HG02642 (cell line): ENCODE results near the gene IRF6.

Experiments
- ATAC-seq: cut with Tn5 transposase; IDR thresholded peaks from one replicate; pipeline ENCODE4 v1.9.1; 2021; ENCODE audit warnings: mild to moderate bottlenecking; ENCODE audit not compliant: unreplicated experiment, poor library complexity

Gene IRF6

DNA sequence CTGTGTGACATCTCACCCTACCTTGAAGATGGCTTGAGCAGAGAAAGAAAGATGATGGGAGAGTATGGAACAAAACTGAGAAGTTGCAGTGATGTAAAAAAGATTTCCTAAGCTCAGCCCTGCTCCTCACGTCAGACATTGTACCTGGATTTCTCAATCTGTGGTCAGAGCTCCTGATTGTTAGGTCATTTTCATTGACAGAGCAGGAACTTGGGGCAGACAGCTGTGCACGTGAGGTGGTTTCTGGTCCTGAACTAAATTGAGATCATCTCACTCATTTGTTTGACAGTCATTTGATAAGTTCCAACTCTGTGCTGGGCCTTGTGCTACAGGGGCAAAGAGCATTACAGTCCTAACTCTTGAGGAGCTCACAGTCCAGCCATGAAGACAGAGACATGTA is 39.9 kb downstream of the IRF6 start:
- ATAC-seq = no peak

DNA sequence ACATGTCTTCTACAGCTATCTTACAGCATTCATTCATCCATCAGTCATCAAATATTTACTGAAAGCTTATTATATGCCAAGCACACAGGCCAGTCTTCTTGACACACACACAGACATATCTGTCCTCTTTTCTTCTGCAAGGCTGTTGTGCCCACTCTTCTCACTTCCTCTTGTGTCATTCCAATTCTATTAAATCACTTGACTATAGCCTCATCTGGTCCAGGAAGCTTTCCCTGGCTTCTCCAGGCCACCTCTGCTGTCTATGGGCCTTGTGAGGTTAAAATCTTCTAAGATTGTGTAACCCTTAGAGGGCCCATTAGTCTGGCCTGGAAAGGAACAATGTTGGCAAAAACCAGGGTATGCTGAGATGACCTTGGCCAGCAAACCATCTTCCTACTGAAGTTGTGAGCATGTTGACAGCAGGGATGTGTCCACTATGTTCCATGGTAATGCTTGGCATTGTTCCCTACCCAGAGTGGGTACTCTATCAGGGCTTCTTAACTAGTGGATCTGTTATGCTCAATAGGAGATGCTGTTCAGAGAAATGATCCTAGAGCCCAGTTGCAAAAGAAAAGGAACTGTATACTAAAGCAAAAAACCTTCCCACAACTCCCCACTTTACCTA is 44.8 kb downstream of the IRF6 start:
- ATAC-seq = no peak

DNA sequence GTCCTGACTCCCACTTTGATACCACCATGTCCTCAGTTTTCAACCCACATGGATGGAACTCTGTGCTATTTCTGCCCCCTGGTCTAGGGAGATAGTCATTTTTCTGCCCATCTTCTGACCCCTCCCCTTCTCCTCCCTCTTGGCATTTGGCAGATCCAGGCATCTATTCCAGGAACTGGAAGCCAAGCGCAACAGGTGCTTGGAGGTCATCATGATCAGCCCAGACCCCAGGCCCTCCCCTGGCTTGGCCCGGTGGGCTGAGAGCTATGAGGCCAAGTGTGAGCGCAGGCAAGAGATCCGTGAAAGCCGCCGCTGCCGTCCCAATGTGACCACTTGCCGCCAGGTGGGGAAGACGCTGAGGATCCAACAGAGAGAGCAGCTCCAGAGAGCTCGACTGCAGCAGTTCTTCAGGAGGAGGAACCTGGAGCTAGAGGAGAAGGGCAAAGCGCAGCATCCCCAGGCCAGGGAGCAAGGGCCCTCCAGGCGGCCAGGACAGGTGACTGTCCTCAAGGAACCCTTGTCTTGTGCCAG is 46.0 kb downstream of the IRF6 start:
- ATAC-seq = no peak

DNA sequence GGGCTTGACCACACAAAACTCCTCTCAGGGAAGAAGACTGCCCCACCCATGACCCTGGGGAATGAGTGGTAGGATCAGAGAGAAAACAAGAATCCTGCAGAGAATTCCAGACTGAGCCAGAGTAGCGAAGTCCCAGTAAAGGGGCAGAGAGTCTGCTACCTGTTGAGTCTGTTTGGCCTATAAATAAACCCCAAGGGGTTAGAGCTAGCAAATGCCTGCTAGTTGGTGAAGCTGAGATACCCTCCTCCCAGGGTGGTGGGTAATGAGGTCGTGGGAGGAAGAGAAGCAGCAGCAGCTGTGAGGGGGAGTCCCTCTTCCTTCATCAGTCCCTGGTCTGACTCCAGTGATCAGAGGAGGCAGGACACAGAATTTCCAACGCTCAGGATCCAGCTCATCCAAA is 47.5 kb downstream of the IRF6 start:
- ATAC-seq = no peak

DNA sequence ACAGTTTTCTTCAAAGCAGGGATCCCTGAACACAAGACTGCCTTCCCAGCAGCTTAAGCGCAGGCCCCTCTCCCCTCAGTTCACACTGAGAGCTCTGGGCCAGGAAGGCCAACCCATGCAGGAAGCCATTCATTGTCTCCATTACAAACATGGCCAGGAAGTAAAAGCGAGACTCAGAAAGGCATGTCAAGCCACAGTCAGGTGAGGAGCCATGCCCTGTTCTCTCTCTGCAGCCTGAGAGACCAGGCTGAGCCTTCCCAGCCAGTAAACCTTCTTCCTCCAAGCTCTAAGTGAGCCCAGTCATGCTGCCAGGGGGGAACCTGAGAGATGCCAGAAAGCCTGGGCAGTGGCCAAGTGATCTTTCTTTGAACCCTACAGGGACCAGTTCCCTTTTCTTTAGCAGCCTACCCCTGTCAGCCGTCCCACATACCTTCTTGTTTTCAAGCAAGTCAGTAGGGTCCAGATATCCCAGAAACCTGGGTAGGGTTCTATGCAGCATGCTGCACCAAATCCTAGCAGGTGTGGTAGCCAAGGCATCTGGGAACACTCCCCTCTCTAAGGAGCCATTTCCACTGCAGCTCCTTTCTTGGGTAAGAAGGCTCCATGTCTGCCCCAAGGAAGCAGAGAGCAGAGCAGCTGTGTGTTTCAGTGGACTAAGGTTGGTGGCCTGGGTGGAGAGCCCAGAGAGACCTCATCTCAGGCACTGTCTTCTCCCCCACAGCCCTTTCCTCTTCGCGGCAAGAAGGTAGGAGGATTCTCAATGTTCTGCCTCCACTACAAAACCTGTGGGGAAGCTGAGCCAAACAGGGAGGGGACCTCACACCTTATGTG is 49.1 kb downstream of the IRF6 start:
- peak; percentile 35 for ATAC-seq

DNA sequence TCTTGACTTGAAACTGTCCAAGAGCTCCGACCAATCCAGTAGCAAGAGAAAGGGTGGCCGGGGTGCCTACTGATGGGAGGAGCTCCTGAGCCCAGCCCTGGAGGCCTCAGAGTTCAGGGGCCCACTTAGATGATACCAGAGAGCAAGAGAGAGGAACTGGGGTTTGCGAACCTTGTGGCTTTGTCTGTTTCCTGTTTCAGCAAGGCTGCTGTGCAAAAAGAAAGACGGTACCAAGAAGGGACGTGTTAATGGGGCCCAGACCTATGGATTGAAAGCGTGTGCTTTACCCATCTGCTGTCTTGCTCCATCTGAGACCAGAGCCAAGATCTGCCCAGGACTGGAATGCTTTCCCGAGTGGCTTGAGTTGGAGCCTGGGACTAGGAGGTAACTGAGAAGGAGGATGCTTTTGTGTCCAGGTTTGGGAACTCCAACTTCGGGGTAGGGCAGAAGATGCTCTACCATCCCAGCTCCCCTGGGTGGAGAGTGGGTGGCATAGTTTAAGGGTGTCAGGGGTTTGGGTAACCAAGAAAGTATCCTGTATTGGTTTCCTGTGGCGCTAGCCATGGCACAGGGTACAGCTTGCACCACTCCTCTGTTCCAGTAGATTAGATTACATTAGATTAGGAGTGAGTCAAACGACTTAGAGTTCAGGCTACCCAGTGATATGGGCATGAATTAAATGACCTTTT is 49.9 kb downstream of the IRF6 start, which contains the start of gene TRAF3IP3:
TSS of gene TRAF3IP3 (plus strand) at position 128 of the 689 bp plus-strand sequence. CDS start 3,987 bp downstream, outside the sequence.
- ATAC-seq = peak; percentile 83

DNA sequence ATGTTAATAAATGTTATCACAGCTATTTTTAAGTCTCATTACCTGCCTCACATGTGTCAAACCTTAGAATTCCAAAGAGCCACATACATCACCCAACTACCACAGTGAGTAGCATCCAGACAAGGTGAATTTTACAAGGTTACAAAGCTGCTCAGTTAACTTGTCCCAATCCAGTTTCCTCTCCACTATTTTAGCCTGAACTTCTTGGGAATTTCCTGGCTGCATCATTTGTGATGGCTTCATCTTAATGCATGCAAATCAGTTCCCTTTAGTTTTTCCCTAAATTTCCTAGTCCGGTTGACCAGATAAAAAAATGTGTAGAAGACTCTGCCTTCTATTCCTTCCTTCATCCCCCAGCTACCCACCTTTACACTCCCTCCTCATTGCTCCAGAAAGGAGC is 50.7 kb downstream of the IRF6 start:
- ATAC-seq = no peak

DNA sequence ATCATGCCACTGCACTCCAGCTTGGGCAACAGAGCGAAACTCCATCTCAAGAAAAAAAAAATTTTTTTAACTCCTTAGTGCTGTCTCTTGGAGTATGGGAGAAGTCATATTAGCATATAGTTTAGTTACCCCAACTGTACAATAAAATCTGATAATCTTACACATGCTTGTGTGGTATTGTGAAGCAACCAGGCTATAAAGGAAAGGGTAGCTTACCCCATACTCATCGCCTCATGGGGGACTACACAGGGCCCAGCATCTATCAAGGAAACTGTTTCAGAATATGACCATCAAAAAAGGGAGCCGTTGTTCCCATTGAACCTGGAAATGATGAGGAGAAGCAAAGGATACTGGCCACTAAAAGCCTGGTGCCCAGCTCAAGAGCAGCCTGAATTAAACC is 53.1 kb downstream of the IRF6 start:
- ATAC-seq = no peak

DNA sequence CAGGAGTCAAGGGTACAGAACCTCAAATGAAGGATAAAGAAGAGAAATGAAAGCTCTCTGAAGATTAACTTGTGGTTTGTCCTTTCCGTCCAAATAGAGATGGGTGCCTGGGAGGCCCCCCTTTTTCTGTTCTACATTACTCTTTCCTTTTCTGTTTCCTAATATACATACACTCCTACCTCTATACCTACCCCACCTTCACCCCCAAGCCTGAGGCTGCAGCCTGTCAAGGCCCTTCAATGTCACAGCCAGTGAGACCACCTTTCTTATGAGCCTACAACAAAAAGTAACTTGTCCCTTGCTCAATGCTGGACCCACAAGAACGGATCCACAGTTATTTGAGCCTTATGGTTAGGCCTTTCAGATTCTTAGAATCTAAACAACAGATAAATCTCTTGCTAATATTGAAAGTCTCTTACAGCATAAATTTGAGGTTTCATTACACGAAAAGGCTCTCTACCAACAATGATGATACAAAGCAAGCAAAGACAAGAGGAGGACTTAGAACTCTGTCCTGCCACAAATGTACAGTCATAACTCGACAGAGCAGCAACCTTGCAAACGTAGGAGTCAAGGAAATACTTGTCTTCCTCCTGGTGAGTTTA is 54.2 kb downstream of the IRF6 start:
- ATAC-seq = peak; percentile 38

DNA sequence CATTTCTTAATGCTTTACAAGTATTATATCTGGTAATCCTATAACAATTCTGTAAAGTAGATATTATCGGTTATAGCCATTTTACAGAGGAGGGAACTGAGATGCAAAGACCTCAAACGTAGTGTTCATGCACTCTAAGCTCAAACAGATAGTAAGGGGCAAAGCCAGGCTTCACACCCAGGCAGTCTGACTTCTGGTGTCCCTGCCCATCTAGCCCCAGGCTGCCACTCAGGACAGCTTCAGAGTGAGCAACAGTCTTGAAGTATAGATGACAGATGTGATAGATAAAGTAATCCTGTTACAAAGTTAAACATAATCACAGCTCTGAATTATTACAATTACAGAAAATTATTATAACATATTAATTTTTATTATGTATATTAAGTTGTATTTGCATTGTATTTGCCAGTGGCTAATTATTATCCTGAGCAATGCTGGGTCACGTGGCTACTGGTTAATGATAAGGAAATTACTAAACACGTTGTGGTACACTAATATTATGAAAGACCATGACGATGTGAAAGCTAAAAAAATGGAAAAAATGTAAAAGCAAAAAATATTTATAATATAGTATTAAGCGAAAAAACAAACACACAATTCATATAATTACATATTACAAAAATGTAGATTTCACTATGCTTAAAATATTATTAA is 56.1 kb downstream of the IRF6 start:
- ATAC-seq = no peak

DNA sequence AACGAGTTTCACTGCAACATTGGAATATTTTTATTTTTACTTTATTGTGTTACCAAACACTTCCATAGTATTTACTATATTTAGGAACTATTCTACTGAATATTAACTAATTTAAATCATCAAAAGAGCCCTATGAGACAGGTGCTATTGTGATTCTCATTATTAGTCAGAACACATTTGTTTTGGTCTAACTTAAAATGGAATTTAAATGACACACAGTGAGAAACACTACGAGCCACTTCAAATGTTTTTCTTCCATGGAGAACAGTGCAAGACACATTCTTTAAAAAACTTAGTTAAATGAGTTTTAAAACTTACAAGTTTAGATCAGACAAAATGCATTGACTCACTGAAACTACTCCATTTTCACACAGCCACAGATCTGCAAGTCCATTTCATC is 56.7 kb downstream of the IRF6 start:
- no peak for ATAC-seq

DNA sequence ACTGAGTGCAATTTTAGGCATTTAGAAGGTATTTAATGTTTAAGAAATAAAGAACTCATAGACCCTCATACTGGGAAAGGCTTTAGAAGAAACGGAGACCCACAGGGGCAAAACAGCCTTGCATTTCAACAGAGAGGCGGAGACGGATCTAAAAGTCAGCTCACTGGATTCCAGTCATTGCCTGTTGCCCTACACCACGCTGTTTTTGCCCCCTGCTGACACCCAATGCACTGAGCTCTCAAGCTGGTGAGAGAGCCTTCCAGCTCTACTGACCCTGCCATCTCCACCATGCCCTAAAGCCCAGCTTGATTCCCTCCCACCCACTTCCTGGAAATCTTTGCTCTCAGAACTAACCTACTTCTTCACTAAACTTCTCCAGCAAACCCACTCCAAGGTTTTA is 57.3 kb downstream of the IRF6 start:
- ATAC-seq = no peak

DNA sequence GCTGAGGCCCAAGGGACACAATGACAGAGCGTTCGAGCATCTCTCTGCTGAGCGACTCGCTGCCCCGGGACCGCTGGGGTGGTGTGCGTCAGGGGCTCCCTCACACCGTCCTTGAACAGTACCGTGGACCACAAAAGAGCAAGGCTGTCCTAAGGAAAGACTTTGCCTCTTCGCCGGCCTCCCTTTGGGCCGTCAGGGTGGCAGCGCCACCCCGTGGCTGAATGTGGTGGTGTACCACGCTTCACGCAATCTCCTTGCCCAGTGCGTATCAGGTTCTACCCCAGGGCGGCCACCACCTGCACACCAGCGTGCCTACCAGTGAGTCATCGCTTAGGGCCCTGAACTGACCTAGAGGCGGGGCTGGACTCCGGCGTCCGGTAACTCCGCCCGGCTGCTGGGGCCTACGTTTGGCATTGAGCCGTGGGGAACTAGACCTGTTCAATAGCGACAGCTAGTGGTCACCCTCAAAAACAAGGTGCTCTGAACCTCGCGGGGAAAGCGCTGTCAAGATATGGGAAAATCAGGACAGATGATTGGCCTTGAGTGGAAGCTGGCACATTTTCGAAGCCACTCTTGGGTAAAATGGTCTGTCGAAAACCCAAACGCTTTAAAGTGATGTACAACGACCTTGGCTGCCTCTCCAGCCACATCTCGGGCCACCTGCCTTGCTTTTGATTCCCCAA is 58.2 kb downstream of the IRF6 start:
- peak; percentile 87 for ATAC-seq

DNA sequence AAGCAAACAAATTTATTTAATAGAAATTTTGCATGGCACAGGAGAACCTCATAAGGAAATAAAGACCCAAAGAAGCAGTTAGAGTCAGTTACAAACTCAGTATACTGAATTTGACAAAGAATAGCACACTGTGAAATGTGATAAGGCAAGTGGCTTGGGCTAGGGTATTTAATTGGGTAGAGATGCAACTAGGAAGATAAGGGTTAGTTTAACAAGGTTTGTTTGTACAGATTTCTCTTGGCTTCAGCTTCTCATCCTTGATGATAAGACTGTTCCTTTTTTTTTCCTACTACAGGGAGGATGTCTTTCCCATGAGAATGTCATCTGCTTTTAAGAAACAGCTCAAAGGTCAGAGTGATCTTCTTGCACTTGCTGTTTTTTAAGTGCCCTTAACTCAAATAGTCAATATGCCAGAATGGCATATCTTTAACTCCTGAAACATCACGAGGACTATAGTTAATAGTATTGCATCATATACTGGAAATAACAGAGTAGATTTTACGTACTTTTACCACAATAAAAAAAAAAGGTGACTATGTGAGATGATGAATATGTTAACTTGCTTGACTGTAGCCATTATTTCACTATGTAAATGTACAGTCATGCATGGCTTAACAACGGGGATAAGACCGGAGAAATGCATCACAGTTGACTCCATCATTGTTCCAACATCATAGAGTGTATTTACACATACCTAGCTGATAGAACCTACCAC is 59.3 kb downstream of the IRF6 start:
- ATAC-seq = no peak

DNA sequence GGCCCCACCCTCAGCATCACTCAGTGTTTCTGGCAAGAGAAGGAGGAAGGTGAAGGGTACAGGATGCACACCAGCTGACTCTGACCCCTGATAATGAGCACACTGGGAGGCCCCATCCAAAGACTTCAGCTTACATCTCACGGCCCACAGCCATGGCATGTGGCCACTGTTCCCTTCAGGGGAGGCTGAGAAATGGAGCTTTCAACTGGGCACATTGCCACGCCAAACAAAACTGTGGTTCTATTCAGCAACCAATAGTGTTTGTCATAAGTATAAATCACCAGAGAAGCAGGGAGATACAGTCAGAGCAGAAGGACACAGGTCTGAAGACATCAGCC is 62.8 kb downstream of the IRF6 start:
- ATAC-seq = no peak

DNA sequence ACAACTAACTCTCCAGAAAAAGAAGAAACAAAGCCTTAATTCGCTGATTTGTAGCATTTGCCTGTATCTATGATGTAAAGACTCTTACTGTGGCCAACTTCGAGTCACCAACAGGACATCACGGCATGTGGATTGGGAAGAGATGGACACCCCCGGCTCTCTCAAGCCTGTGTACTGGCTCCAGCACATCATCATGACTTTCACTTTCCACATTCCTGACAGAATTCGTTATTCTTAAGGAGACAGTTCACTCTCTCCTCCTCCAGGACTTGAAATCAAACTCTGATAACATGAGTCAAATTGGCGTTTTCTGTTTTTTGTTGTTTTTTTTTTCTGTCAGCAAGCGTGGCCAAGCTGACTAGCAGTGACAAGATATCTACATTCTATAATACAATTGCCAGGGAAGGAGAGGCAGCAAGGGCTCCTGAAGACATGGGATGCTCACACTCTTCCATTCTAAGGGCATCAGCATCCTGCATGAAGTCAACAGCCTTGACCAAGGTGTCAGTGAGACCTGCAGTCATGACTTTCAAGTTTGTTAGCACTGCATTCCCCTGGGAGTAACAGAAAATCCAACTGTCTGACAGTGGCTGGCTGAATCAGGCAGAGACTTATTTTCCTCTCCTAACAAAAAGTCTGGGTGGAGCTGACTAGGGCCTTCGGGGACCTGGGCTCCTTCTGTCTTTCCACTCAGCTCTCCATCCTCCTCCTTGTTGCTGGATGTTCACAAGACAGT is 63.4 kb downstream of the IRF6 start:
- no peak for ATAC-seq

DNA sequence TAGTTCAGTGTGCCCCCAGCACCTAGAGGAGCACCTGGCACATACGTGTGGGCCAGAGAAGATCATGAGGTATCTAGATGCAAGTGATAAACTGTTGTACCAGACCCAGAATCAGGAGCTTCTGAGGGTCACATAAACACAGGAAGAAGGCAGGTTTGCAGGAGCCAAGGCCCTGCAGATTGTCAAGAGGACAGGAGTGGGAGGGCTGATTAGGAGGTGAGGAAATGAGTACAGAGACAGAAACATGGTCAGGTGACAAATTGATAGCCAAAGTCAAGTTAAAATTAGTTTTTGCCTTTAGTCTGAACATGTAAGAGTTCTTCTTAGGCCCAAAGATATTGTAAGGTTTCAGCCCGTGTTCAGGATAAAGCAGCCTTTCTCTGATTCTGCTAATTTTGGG is 64.1 kb downstream of the IRF6 start:
- no peak for ATAC-seq

DNA sequence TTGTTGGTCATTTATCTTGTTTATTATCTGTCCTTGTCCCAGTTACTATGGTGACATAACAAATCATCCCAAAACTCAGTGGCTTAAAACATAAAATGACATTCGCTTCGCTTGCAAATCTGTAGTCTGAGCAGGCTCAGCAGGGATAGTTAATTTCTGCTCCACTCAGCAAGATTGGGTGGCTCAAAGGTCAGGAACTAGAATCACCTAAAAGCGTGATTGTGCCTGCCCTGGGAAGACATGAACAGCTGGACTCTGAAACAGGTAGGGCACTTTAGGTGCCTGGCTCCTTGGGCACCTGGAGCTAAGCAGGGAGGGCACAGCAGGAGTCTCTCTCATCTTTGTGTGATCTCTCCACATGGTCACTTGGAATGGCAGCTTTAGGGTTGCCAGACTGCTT is 64.7 kb downstream of the IRF6 start:
- ATAC-seq = no peak
